Omental fat pad (tissue), 4 donors: Measurements from ENCODE around the gene FOXK1. TPM values are rescaled to one million over a fixed set of nuclear protein-coding genes. Genes with fewer than 3 reads are reported as not detected.
A peak's percentile ranks its signal among the peaks of the same experiment; 100 is the strongest.
"Not testable (repeated sequence)": the region's sequence is repeated elsewhere in the genome, so short reads cannot be mapped to it uniquely, and the experiment has no call there.

Source experiments
- ATAC-seq: fragments of 150-250 bp; one replicate; pipeline ENCODE4 v1.9.1; 2016; ENCODE audit warnings: mild to moderate bottlenecking, moderate library complexity; ENCODE audit not compliant: low FRiP score
- DNase-seq: peaks from one replicate; pipeline ENCODE4 v3.0.0-alpha.2; 2019; ENCODE audit warnings: low spot score
- total RNA-seq, 4 donors: library from RNA; depleted of rRNA; stranded (reverse); fragments of >200 nt; gene quantifications; one replicate each; pipeline ENCODE4 v1.1.0, GENCODE V29; 2016
- TF ChIP-seq, protein P1 (sequence below), 3 donors: fragments of 450-650 bp; IDR thresholded peaks; one replicate each; pipeline ENCODE4 v1.5.1; 2016 to 2017; ENCODE audit warnings: antibody characterized with exemption in 3 of 3, mild to moderate bottlenecking in 3 of 3, moderate library complexity in 2 of 3

Gene FOXK1
- total RNA-seq, 4 donors from 2014 or later: 10.8 to 35.0 (median 20.4) TPM

GRCh38 chr7:4667776-4668509 is 14.2 kb upstream of the FOXK1 start:
- DNase-seq (no peak), ATAC-seq (no peak)
- TF ChIP-seq, protein P1, sequence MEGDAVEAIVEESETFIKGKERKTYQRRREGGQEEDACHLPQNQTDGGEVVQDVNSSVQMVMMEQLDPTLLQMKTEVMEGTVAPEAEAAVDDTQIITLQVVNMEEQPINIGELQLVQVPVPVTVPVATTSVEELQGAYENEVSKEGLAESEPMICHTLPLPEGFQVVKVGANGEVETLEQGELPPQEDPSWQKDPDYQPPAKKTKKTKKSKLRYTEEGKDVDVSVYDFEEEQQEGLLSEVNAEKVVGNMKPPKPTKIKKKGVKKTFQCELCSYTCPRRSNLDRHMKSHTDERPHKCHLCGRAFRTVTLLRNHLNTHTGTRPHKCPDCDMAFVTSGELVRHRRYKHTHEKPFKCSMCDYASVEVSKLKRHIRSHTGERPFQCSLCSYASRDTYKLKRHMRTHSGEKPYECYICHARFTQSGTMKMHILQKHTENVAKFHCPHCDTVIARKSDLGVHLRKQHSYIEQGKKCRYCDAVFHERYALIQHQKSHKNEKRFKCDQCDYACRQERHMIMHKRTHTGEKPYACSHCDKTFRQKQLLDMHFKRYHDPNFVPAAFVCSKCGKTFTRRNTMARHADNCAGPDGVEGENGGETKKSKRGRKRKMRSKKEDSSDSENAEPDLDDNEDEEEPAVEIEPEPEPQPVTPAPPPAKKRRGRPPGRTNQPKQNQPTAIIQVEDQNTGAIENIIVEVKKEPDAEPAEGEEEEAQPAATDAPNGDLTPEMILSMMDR (IDR thresholded peaks at IDR 0.05): no peak

DNA sequence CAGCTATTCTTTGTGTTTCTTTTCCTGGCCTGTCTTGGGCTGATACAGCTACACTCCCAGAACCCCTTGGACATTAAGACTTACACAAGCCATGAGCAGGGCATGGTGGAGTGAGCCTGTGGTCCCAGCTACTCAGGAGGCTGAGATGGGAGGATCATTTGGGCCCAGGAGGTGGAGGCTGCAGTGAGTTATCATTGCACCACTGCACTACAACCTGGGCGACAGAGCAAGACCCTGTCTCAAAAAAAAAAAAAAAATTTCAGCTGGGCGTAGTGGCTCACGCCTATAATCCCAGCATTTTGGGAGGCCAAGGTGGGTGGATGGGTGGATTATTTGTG is 13.6 kb upstream of the FOXK1 start:
- no peak for DNase-seq
- no peak for ATAC-seq
- TF ChIP-seq, protein P1 (IDR thresholded peaks at IDR 0.05): no peak

GRCh38 chr7:4670791-4671190 is 11.3 kb upstream of the FOXK1 start:
- DNase-seq: no peak
- TF ChIP-seq, protein P1 (IDR thresholded peaks at IDR 0.05): no peak
- ATAC-seq: no peak

DNA sequence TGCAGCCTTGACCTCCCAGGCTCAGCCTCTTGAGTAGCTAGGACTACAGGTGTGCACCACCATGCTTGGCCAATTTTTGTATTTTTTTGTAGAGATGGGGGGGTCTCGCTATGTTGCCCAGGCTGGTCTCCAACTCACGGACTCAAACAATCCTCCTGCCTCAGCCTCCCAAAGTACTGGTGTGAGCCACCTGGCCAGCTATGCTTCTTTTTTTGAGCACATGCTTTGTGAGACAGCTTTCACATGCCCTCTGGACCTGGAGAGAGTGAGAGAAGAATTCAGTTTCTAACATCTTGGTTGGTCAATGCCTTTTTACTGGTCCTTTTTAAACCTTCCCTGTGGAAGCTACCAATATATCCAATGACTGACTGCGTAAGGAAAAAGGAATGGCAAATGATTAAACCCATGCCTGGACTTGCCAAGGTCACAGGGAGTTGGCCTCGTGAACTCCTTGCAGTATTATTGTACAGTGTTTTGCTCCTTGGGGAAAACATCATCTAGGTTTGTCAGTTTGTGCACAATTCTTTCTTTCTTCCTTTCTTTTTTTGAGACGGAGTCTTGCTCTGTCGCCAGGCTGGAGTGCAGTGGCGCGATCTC is 6.2 kb upstream of the FOXK1 start:
- ATAC-seq (no peak), DNase-seq (no peak)
- TF ChIP-seq, protein P1 (IDR thresholded peaks at IDR 0.05): no peak

GRCh38 chr7:4677518-4677917 is 4.6 kb upstream of the FOXK1 start:
- ATAC-seq, DNase-seq: not testable (repeated sequence)

DNA sequence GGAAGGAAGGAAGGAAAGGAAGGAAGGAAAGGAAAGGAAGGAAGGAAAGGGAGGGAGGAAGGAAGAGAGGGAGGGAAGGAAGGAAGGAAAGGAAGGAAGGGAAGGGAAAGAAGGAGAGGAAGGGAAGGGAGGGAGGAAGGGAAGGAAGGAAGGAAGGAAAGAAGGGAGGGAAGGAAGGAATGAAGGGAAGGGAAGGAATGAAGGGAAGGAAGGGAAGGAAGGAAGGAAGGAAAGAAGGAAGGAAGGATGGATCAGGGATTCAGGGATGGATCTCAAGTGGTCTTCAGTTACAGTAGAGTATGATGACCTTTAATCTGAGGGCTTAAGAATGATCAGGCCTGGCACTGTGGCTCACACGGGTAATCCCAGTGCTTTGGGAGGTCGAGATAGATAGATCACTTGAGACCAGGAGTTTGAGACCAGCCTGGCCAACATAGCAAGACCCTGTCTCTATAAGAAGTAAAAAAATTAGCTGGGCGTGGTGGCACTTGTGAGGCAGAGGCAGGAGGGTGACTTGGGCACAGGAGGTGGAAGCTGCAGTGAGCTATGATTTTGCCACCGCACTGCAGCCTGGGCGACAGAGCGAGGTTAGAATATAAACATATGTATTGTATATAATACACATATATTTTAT is 760 bp upstream of the FOXK1 start:
- no peak for ATAC-seq
- no peak for DNase-seq
- TF ChIP-seq, protein P1 (IDR thresholded peaks at IDR 0.05): no peak

GRCh38 chr7:4682621-4683042 is 537 bp downstream of the FOXK1 start:
- ATAC-seq (peak; percentile 22), DNase-seq (no peak)
- TF ChIP-seq, protein P1 (IDR thresholded peaks at IDR 0.05): no peak
